ENCODE measurements around the gene NHEJ1. TPM values are rescaled to one million over a fixed set of nuclear protein-coding genes. Genes with fewer than 3 reads are reported as not detected.

NHEJ1 gene
- total and polyA plus RNA-seq, 2 of the 13 experiments (the other 11 are each of a cell fraction or from before 2014, with no cell fraction given), result 30.0 to 30.7 TPM

- no peak for TF ChIP-seq NFIB (CRISPR knock-in tag; IDR thresholded peaks at IDR 0.05; ENCODE audit: borderline replicate concordance)
These were observed 29.3 kb downstream of the NHEJ1 start (continued) for GRCh38 chr2:219131327-219131726.

DNA sequence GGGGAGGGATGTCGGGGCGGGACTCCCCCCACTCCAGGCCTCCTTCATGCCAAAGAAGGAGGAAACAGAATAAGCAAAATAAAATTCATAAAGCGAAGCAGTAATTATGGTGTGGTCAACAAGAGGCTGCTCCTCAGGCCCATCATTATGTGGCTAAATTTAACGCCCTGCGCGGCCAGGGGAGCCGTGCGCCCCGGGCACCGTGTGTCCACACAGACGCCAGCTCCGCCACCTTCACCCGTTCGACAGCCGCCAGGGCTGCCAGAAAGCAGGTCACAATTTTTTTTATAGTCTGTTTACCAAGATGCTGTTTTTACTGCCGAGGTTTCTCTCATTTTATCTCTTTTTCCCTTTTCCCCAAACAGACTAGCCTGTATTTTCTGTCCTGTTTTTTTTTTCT lies 31.0 kb downstream of the NHEJ1 start:
- CTCF ChIA-PET (ENCODE audit: low intra/inter-chr PET ratio, low total read pairs), result no interaction called here
- POLR2A ChIA-PET, result no interaction called here
- 97% methylated on average over 16 of the region's 16 CpGs for WGBS (ENCODE audit: low lambda C conversion rate)
- ATAC-seq (no peak), DNase-seq (ENCODE audit: low spot score) (no peak), FAIRE-seq (no peak)
- no peak for TF ChIP-seq FOXP1 (IDR thresholded peaks at IDR 0.05)
- no peak for TF ChIP-seq FOXP1 (CRISPR knock-in tag; IDR thresholded peaks at IDR 0.05)
- H3K4me2 ChIP-seq (ENCODE audit: low read depth, low read length), result no peak overlapping the region
- peaks cover 51% of the 10 kb centered on the region for H3K4me1 ChIP-seq (ENCODE audit: insufficient read depth, low read length)
- H3K27ac ChIP-seq (ENCODE audit: extremely low read length, insufficient read depth, low read length), result no peak overlapping the region
- no peak overlapping the region for H2AFZ ChIP-seq (ENCODE audit: low read length)
- intact Hi-C loops (cut with micrococcal nuclease; ENCODE audit: unreplicated experiment) (no loop called here), in situ Hi-C loops (cut with HindIII; ENCODE audit: extremely low pct_ligation_motif_present, low pct_unique_long_range_greater_than_20kb) (no loop called here)
- no peak overlapping the region for H3K9ac ChIP-seq (ENCODE audit: insufficient read depth, low read depth, low read length)
- H3K4me3 ChIP-seq (replicated peaks in 1 of 3; ENCODE audit: insufficient read depth in 1 of 3, low read depth in 2 of 3, low read length in 3 of 3), result no peak overlapping the region
- peaks cover 23% of the 10 kb centered on the region for H4K20me1 ChIP-seq (ENCODE audit: insufficient read depth, low read length)
- H3K9me3 ChIP-seq (ENCODE audit: low read length), result no peaks in the 10 kb centered on the region
- no peaks in the 10 kb centered on the region; a peak in 1 of 5 replicates for H3K36me3 ChIP-seq (replicated peaks in 1 of 2; ENCODE audit: control insufficient read depth in 1 of 2, insufficient read depth in 2 of 2, low read length in 2 of 2)
- no peaks in the 10 kb centered on the region for H3K79me2 ChIP-seq (ENCODE audit: insufficient read depth, low read length)
- no TSS peak for BruUV-seq (replicated peaks)
- H3K27me3 ChIP-seq (ENCODE audit: control insufficient read depth in 1 of 2, insufficient read depth in 2 of 2, low read length in 2 of 2), result no peaks in the 10 kb centered on the region

DNA sequence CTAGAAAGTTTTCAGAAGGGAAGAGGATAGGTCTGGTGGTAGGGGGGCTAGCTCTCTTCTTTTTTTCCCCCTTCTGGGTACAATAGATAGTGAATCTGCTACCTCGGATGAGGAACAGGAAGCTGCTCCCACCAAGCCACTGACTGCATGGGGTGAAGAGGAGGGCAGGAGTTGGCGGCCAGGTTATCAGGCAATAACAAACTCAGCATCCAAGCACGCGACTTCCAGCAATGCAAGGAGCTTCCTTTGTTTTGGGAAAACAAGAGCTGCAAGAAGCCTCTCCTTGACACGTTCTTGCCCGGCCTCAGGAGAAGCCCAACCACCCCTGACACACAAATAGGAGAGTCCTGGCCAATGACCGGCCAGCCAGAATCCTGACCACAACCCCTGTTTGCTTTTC lies 32.2 kb downstream of the NHEJ1 start:
- Histone ChIP-seq H3K9ac (ENCODE audit: insufficient read depth, low read depth, low read length) (no peak overlapping the region), H3K27ac (ENCODE audit: extremely low read length, insufficient read depth, low read length) (no peak overlapping the region), H3K9me3 (ENCODE audit: low read length) (no peaks in the 10 kb centered on the region), H2AFZ (ENCODE audit: low read length) (no peak overlapping the region), H3K79me2 (ENCODE audit: insufficient read depth, low read length) (no peaks in the 10 kb centered on the region), H3K4me3 (replicated peaks in 1 of 3; ENCODE audit: insufficient read depth in 1 of 3, low read depth in 2 of 3, low read length in 3 of 3) (no peak overlapping the region), H3K27me3 (ENCODE audit: control insufficient read depth in 1 of 2, insufficient read depth in 2 of 2, low read length in 2 of 2) (no peaks in the 10 kb centered on the region), H4K20me1 (ENCODE audit: insufficient read depth, low read length) (peaks cover 23% of the 10 kb centered on the region), H3K36me3 (replicated peaks in 1 of 2; ENCODE audit: control insufficient read depth in 1 of 2, insufficient read depth in 2 of 2, low read length in 2 of 2) (no peaks in the 10 kb centered on the region; a peak in 1 of 5 replicates), H3K4me1 (ENCODE audit: insufficient read depth, low read length) (peaks cover 61% of the 10 kb centered on the region), H3K4me2 (ENCODE audit: low read depth, low read length) (no peak overlapping the region)
- 95% methylated on average over 7 of the region's 7 CpGs for WGBS (ENCODE audit: low lambda C conversion rate)
- no peak for ATAC-seq
- POLR2A ChIA-PET, result interaction anchor here (0.9 kb wide), 1 partner anchor 11 kb away, joined by 3 read pairs; no protein-coding TSS in a partner anchor
- DNase-seq (ENCODE audit: low spot score), result no peak
- intact Hi-C loops (cut with micrococcal nuclease; ENCODE audit: unreplicated experiment), result no loop called here
- BruUV-seq (replicated peaks), result no TSS peak
- FAIRE-seq, result no peak
- in situ Hi-C loops (cut with HindIII; ENCODE audit: extremely low pct_ligation_motif_present, low pct_unique_long_range_greater_than_20kb), result no loop called here
- CTCF ChIA-PET (ENCODE audit: low intra/inter-chr PET ratio, low total read pairs), result no interaction called here
- TF ChIP-seq, protein P1, sequence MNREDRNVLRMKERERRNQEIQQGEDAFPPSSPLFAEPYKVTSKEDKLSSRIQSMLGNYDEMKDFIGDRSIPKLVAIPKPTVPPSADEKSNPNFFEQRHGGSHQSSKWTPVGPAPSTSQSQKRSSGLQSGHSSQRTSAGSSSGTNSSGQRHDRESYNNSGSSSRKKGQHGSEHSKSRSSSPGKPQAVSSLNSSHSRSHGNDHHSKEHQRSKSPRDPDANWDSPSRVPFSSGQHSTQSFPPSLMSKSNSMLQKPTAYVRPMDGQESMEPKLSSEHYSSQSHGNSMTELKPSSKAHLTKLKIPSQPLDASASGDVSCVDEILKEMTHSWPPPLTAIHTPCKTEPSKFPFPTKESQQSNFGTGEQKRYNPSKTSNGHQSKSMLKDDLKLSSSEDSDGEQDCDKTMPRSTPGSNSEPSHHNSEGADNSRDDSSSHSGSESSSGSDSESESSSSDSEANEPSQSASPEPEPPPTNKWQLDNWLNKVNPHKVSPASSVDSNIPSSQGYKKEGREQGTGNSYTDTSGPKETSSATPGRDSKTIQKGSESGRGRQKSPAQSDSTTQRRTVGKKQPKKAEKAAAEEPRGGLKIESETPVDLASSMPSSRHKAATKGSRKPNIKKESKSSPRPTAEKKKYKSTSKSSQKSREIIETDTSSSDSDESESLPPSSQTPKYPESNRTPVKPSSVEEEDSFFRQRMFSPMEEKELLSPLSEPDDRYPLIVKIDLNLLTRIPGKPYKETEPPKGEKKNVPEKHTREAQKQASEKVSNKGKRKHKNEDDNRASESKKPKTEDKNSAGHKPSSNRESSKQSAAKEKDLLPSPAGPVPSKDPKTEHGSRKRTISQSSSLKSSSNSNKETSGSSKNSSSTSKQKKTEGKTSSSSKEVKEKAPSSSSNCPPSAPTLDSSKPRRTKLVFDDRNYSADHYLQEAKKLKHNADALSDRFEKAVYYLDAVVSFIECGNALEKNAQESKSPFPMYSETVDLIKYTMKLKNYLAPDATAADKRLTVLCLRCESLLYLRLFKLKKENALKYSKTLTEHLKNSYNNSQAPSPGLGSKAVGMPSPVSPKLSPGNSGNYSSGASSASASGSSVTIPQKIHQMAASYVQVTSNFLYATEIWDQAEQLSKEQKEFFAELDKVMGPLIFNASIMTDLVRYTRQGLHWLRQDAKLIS (CRISPR knock-in tag; IDR thresholded peaks at IDR 0.05), result no peak
- TF ChIP-seq ZNF749 (CRISPR knock-in tag; IDR thresholded peaks at IDR 0.05; ENCODE audit: borderline replicate concordance) (no peak), YEATS4 (CRISPR knock-in tag; IDR thresholded peaks at IDR 0.05; ENCODE audit: borderline replicate concordance) (no peak), RELA (CRISPR knock-in tag; IDR thresholded peaks at IDR 0.05) (no peak), ZNF547 (CRISPR knock-in tag; IDR thresholded peaks at IDR 0.05) (no peak), FOXJ3 (CRISPR knock-in tag; IDR thresholded peaks at IDR 0.05; ENCODE audit: borderline replicate concordance) (no peak), ATAD3A (CRISPR knock-in tag; IDR thresholded peaks at IDR 0.05) (no peak), GATA4 (IDR thresholded peaks at IDR 0.05; ENCODE audit: borderline replicate concordance, low read depth) (no peak), ZMYM2 (CRISPR knock-in tag; IDR thresholded peaks at IDR 0.05) (no peak), THYN1 (CRISPR knock-in tag; IDR thresholded peaks at IDR 0.05; ENCODE audit: borderline replicate concordance, low read depth) (no peak), KDM5A (IDR thresholded peaks at IDR 0.05; ENCODE audit: borderline replicate concordance, low read length) (no peak), ZFP37 (CRISPR knock-in tag; IDR thresholded peaks at IDR 0.05; ENCODE audit: borderline replicate concordance) (no peak), KLF16 (CRISPR knock-in tag; IDR thresholded peaks at IDR 0.05) (no peak)

All from HepG2 (cell line).